ENCODE results near the gene SEC31B.

The SEC31B gene

GRCh38 chr10:100531761-100532160 lies 12.1 kb upstream of the SEC31B start:
- in situ Hi-C loops (cut with MboI; ENCODE audit: low pct_unique_long_range_greater_than_20kb, low sequenced_read_pairs, unreplicated experiment), result no loop called here
- DNase-seq (ENCODE audit: low spot score), result no peak
- TF ChIP-seq CTCF (IDR thresholded peaks at IDR 0.05; ENCODE audit: extremely low read depth, insufficient read depth, missing control alignments), result no peak

GRCh38 chr10:100529475-100530298 lies 10.0 kb upstream of the SEC31B start, which contains the start of gene NDUFB8:
NDUFB8 (minus strand) TSS chr10:100529871; CDS start chr10:100529851, 20 bp downstream.
- in situ Hi-C loops (cut with MboI; ENCODE audit: low pct_unique_long_range_greater_than_20kb, low sequenced_read_pairs, unreplicated experiment), result no loop called here
- peak; percentile 82 for DNase-seq (ENCODE audit: low spot score)
- TF ChIP-seq CTCF (IDR thresholded peaks at IDR 0.05; ENCODE audit: extremely low read depth, insufficient read depth, missing control alignments), result no peak

GRCh38 chr10:100528921-100529474 lies 9.3 kb upstream of the SEC31B start:
- TF ChIP-seq CTCF (IDR thresholded peaks at IDR 0.05; ENCODE audit: extremely low read depth, insufficient read depth, missing control alignments), result no peak
- no peak for DNase-seq (ENCODE audit: low spot score)
- in situ Hi-C loops (cut with MboI; ENCODE audit: low pct_unique_long_range_greater_than_20kb, low sequenced_read_pairs, unreplicated experiment), result no loop called here

- DNase-seq (ENCODE audit: low spot score), result no peak
- no peak for TF ChIP-seq CTCF (IDR thresholded peaks at IDR 0.05; ENCODE audit: extremely low read depth, insufficient read depth, missing control alignments)
- in situ Hi-C loops (cut with MboI; ENCODE audit: low pct_unique_long_range_greater_than_20kb, low sequenced_read_pairs, unreplicated experiment), result no loop called here
Observed at GRCh38 chr10:100528123-100528886, 8.6 kb upstream of the SEC31B start.

- no peak for TF ChIP-seq CTCF (IDR thresholded peaks at IDR 0.05; ENCODE audit: extremely low read depth, insufficient read depth, missing control alignments)
- in situ Hi-C loops (cut with MboI; ENCODE audit: low pct_unique_long_range_greater_than_20kb, low sequenced_read_pairs, unreplicated experiment), result no loop called here
- DNase-seq (ENCODE audit: low spot score), result no peak
Observed at GRCh38 chr10:100524638-100525037, 5.0 kb upstream of the SEC31B start.

- TF ChIP-seq CTCF (IDR thresholded peaks at IDR 0.05; ENCODE audit: extremely low read depth, insufficient read depth, missing control alignments), result no peak
- no peak for DNase-seq (ENCODE audit: low spot score)
- in situ Hi-C loops (cut with MboI; ENCODE audit: low pct_unique_long_range_greater_than_20kb, low sequenced_read_pairs, unreplicated experiment), result no loop called here
Observed at GRCh38 chr10:100524206-100524605, 4.5 kb upstream of the SEC31B start.
